Skin of body (tissue), 2 donors: ENCODE results near the gene IL1RAPL1. TPM values are rescaled to one million over a fixed set of nuclear protein-coding genes. Genes with fewer than 3 reads are reported as not detected.

Source experiments
- DNase-seq: peaks from one replicate; lab custom pipeline; 2025; lab: John Stamatoyannopoulos, UW
- total RNA-seq: library from RNA; depleted of rRNA; stranded (reverse); fragments of >200 nt; gene quantifications from one replicate; pipeline ENCODE4 v1.2.3, GENCODE V29; 2014

IL1RAPL1 gene
- total RNA-seq, 1 donor from 2014 or later = 3.3 TPM

GRCh38 chrX:29419774-29420553 lies 832.7 kb downstream of the IL1RAPL1 start:
- no peak for DNase-seq

- no peak for DNase-seq
These were observed 834.8 kb downstream of the IL1RAPL1 start for GRCh38 chrX:29422034-29422433.

- no peak for DNase-seq
These were observed 844.6 kb downstream of the IL1RAPL1 start for GRCh38 chrX:29431895-29432294.

GRCh38 chrX:29432534-29432933 lies 845.3 kb downstream of the IL1RAPL1 start:
- no peak for DNase-seq

- DNase-seq = no peak
These were observed 847.7 kb downstream of the IL1RAPL1 start for GRCh38 chrX:29434939-29435338.

- no peak for DNase-seq
These were observed 848.1 kb downstream of the IL1RAPL1 start for GRCh38 chrX:29435396-29435795.

GRCh38 chrX:29447867-29448266 lies 860.6 kb downstream of the IL1RAPL1 start:
- no peak for DNase-seq

GRCh38 chrX:29453333-29453732 lies 866.1 kb downstream of the IL1RAPL1 start:
- no peak for DNase-seq

- no peak for DNase-seq
These were observed 868.5 kb downstream of the IL1RAPL1 start for GRCh38 chrX:29455702-29456101.

- no peak for DNase-seq
These were observed 873.8 kb downstream of the IL1RAPL1 start for GRCh38 chrX:29461039-29461438.

GRCh38 chrX:29466456-29466855 lies 879.2 kb downstream of the IL1RAPL1 start:
- DNase-seq = no peak

GRCh38 chrX:29468911-29469494 lies 881.8 kb downstream of the IL1RAPL1 start:
- DNase-seq = no peak

GRCh38 chrX:29470030-29470429 lies 882.8 kb downstream of the IL1RAPL1 start:
- no peak for DNase-seq

- no peak for DNase-seq
These were observed 884.6 kb downstream of the IL1RAPL1 start for GRCh38 chrX:29471829-29472228.

GRCh38 chrX:29477878-29478277 lies 890.6 kb downstream of the IL1RAPL1 start:
- no peak for DNase-seq

- no peak for DNase-seq
These were observed 891.3 kb downstream of the IL1RAPL1 start for GRCh38 chrX:29478336-29479069.

- DNase-seq = no peak
These were observed 900.0 kb downstream of the IL1RAPL1 start for GRCh38 chrX:29487214-29487613.

- DNase-seq = no peak
These were observed 900.5 kb downstream of the IL1RAPL1 start for GRCh38 chrX:29487714-29488113.

- no peak for DNase-seq
These were observed 901.7 kb downstream of the IL1RAPL1 start for GRCh38 chrX:29488919-29489318.

- no peak for DNase-seq
These were observed 903.4 kb downstream of the IL1RAPL1 start for GRCh38 chrX:29490606-29491005.

- DNase-seq = no peak
These were observed 904.4 kb downstream of the IL1RAPL1 start for GRCh38 chrX:29491659-29492058.

- no peak for DNase-seq
These were observed 909.5 kb downstream of the IL1RAPL1 start for GRCh38 chrX:29496636-29497180.
